ENCODE results near the gene CRIP2.

The CRIP2 gene

DNA sequence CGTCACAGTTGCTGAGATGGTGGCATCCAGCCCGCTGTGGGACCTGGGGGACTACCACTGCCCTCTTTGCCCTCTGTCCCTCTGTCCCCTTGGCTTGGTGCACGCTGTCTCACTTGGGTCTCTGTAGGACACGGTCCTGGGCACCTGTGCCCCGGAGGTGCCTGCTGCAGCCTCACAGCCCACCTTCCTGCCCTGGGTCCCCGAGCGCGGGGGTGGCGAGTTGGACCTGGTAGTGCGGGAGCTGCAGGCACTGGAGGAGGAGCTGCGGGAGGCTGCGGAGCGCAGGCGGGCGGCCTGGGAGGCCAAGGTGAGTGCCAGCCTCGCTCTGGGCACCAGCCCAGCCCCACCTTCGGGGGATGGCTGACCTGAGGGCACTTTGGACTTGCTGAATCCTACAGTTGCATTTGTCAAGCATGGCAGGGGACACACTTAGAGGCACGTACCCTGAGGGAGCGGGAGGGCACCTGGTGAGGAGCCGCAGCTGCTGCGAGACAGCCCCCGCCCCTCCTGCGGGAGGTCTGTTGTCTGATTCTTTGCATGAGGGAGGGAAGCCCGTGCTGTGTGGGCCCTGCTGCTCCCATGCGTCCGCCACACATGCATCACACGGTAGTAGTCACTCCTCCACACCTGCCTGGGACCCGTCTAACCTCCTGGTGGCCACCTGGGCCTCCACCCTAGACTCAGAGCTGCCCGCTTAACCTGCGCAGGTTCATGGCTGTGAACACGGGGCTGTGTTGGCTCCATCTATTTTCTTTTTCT lies 23.2 kb downstream of the CRIP2 start:
- TF ChIP-seq, protein P1, sequence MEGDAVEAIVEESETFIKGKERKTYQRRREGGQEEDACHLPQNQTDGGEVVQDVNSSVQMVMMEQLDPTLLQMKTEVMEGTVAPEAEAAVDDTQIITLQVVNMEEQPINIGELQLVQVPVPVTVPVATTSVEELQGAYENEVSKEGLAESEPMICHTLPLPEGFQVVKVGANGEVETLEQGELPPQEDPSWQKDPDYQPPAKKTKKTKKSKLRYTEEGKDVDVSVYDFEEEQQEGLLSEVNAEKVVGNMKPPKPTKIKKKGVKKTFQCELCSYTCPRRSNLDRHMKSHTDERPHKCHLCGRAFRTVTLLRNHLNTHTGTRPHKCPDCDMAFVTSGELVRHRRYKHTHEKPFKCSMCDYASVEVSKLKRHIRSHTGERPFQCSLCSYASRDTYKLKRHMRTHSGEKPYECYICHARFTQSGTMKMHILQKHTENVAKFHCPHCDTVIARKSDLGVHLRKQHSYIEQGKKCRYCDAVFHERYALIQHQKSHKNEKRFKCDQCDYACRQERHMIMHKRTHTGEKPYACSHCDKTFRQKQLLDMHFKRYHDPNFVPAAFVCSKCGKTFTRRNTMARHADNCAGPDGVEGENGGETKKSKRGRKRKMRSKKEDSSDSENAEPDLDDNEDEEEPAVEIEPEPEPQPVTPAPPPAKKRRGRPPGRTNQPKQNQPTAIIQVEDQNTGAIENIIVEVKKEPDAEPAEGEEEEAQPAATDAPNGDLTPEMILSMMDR (IDR thresholded peaks at IDR 0.05; ENCODE audit: extremely low read depth, missing control alignments), result no peak
- no peak for DNase-seq (ENCODE audit: low spot score)

DNA sequence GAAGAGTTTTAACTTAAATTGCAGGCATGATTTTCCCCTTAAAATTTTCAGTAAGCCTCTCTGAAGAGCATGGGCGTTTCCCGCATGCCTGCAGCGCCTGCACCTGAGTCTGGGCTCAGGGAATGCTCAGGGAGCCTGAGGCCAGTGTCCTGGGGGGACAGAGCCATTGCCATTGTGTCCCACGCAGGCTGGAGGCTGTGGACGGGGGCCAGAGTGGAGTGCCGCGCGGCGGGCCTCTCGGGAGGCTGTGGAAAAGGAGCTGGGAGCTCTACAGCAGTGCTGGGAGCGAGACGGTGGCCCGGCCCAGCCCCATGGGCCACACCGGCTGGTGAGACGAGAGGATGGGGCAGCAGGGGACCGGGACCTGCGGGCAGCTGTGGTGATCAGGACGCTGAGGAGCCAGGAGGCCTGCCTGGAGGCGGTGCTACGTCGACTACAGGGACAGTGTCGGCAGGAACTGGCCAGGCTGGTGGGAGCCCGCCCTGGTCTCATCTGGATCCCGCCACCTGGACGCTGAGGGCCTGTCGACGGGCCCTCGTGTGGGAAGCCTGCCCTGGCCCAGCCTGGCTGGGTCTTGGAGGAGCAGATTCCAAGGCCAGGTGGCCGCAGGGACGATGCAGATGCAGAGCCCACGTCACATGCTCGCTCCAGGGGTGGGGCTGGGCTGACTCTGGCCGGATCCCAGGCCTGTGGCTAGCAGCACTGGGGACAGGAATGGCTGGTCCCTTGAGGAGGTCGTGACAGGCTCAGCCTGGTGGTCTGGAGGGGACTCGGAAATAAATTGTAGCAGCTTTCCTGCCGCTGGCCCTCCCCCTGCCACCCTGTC lies 24.0 kb downstream of the CRIP2 start:
- TF ChIP-seq, protein P1 (IDR thresholded peaks at IDR 0.05; ENCODE audit: extremely low read depth, missing control alignments), result no peak
- DNase-seq (ENCODE audit: low spot score), result no peak

DNA sequence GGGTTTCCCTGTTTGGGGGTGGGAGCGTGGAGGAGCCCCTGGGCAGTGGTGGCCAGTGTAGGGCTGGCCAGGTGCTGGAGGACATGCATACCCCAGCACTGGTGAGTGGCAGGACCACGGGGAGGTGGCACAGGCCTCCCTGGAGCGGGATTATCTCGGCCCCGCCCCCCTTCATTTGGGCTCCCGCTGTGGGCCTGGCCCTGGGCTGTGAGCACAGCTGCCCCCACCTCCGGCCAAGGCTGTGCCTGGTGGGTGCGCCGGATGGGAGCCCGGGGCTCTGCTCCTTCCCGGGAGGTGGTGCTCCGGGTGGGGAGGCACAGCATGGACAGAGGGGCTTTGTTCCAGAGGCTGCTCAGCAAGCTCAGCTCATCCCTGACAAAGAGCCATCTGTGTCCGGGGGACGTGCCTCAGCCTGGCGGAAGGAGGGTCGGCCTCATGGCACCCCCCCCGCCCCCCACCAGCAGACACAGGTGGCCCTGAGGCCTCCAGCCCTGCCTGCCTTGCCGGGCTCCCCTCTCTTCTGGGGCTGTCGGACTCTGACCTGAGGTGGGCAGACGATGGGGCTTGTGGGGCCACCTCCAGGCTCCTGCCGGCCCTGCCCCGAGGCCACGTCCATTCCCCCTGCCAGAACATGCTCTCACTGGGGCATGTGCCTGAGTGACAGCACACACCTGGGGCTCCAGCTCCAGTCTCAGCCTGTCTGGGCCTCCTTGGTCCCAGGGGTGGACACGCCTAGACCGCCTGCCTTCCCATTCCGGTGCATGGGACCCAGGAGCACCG lies 24.8 kb downstream of the CRIP2 start:
- DNase-seq (ENCODE audit: low spot score), result no peak
- TF ChIP-seq, protein P1 (IDR thresholded peaks at IDR 0.05; ENCODE audit: extremely low read depth, missing control alignments), result no peak

DNA sequence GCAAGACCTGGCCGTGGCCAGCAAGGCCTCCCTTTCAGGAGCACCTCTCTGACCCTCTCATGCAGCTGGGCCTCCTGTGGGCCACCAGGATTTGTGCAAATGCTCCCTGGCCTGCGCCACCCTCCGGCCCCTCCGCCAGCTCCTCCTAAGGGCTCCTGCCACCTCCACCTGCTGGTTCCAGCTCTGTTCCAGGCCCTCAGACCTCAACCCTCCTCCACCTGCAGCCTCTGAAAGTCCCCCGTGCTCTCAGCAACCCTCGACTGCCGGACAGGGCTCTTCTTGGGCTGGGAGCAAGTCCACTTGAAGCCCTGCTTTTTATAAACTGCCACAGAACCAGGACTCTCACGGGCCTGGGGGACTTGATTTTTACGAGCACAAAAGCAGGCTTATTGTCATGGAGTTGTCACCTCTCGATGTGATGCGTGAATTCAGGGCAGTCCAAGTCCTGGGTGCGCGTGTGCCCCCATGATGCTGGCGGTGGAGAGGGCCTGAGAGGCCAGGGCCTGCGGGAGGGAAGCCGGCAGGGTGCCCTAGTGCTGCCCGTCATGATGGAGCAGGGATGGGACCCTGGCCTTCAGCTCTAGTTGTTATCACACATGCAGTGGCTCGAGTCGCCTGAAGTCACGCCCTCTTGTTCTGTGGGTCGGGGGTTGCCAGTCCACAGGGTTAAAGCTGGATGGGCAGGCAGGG lies 25.6 kb downstream of the CRIP2 start:
- TF ChIP-seq, protein P1 (IDR thresholded peaks at IDR 0.05; ENCODE audit: extremely low read depth, missing control alignments), result no peak

DNA sequence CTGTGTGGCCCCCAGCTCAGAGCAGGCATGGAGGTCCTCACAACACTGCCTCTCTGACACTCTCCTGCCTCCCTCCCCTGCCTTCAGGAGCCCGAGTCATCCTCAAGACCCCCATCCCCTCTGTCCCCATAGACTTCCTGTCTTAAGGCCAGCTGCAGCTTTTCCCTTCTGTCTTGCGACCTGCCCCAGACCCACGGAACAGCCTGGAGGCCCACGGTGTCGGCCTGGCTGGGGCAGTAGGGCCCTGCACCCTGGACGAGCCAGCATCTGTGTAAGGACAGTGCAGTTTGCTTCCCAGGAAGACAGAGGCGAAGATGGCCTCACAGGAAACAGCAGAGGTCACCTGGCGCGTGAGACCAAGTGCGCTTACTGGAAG lies 26.1 kb downstream of the CRIP2 start:
- DNase-seq (ENCODE audit: low spot score), result no peak
- TF ChIP-seq, protein P1 (IDR thresholded peaks at IDR 0.05; ENCODE audit: extremely low read depth, missing control alignments), result no peak

More for the DNA sequence above, 25.6 kb downstream of the CRIP2 start:
- no peak for DNase-seq (ENCODE audit: low spot score)

DNA sequence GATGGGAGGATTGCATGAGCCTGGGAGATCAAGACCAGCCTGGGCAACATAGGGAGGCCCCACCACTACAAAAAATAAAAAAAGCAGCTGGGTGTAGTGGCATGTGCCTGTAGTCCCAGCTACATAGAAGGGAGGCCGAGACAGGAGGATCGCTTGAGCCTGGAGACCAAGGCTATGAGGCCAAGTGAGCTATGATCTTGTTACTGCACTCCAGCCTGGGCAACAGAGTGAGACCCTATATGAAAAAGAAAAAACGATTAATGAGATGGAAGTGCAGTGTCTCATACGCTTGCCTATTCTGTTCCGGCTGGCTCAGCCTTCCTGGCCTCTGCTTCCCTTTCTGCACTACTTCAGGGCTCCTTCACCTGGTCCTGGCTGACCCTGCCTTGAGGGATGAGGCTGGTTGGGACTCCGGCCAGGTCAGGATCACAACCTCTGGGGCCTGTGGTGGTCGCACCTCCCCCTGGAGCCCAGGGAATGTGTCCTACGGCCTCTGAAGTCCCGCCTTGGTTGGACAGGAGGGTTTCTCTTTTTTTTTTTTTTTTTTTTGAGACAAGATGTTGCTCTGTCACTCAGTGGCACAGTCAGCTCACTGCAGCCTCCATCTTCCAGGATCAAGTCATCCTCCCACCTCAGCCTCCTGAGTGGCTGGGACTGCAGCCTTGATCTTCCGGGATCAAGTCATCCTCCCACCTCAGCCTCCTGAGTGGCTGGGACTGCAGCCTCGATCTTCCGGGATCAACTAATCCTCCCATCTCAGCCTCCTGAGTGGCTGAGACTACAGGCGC lies 27.1 kb downstream of the CRIP2 start:
- TF ChIP-seq, protein P1 (IDR thresholded peaks at IDR 0.05; ENCODE audit: extremely low read depth, missing control alignments), result no peak

More for the DNA sequence above, 27.1 kb downstream of the CRIP2 start:
- no peak for DNase-seq (ENCODE audit: low spot score)

All from GM20000 (cell line).